Urothelium cell line (cell line): ENCODE results near the gene IPO4.
"Not testable (repeated sequence)": the region's sequence is repeated elsewhere in the genome, so short reads cannot be mapped to it uniquely, and the experiment has no call there.

Experiments used
- DNase-seq: peaks from one replicate; pipeline ENCODE4 v3.0.0; 2011; ENCODE audit warnings: low spot score, mixed read lengths
- FAIRE-seq: peaks from 2 replicates; lab custom pipeline; 2011; peaks lifted over from hg19 to GRCh38; lab: Jason Lieb, UNC

IPO4 gene

GRCh38 chr14:24219080-24219479, 30.5 kb upstream of the IPO4 start:
- FAIRE-seq (no peak), DNase-seq (no peak)

GRCh38 chr14:24216876-24217275, 28.3 kb upstream of the IPO4 start:
- not testable (repeated sequence) for FAIRE-seq, DNase-seq

GRCh38 chr14:24216345-24216699, 27.7 kb upstream of the IPO4 start:
- DNase-seq (no peak), FAIRE-seq (no peak)

GRCh38 chr14:24215495-24216344, 27.1 kb upstream of the IPO4 start, which contains the start of gene MDP1:
Gene MDP1, minus strand, starts transcription at chr14:24216066. Its CDS starts 111 bp downstream, at chr14:24215955.
- peak; percentile 52 for FAIRE-seq
- DNase-seq, result peak; percentile 92

GRCh38 chr14:24213866-24214662, 25.4 kb upstream of the IPO4 start:
- FAIRE-seq (no peak), DNase-seq (no peak)

- FAIRE-seq (peak; percentile 92), DNase-seq (peak; percentile 97)
Measured at GRCh38 chr14:24212924-24213865, 24.6 kb upstream of the IPO4 start, which contains the start of gene CHMP4A. Gene CHMP4A, minus strand, starts transcription at chr14:24213488. Its CDS starts 49 bp downstream, at chr14:24213439.

GRCh38 chr14:24211311-24211710, 22.7 kb upstream of the IPO4 start:
- DNase-seq, result no peak
- FAIRE-seq, result no peak

GRCh38 chr14:24207625-24208024, 19.0 kb upstream of the IPO4 start:
- DNase-seq, result no peak
- FAIRE-seq, result no peak

GRCh38 chr14:24207104-24207551, 18.5 kb upstream of the IPO4 start:
- no peak for FAIRE-seq
- DNase-seq, result no peak

GRCh38 chr14:24206260-24207103, 17.9 kb upstream of the IPO4 start:
- FAIRE-seq (no peak), DNase-seq (no peak)

GRCh38 chr14:24204163-24205146, 15.8 kb upstream of the IPO4 start:
- no peak for FAIRE-seq
- DNase-seq, result no peak

GRCh38 chr14:24203249-24203886, 14.8 kb upstream of the IPO4 start:
- DNase-seq, FAIRE-seq: not testable (repeated sequence)

GRCh38 chr14:24202538-24202937, 13.9 kb upstream of the IPO4 start:
- not testable (repeated sequence) for DNase-seq, FAIRE-seq

- FAIRE-seq (no peak), DNase-seq (no peak)
Measured at GRCh38 chr14:24198814-24199524, 10.4 kb upstream of the IPO4 start.

GRCh38 chr14:24197056-24197450, 8.4 kb upstream of the IPO4 start:
- no peak for DNase-seq
- FAIRE-seq, result no peak

GRCh38 chr14:24196071-24197055, 7.7 kb upstream of the IPO4 start:
- FAIRE-seq (no peak), DNase-seq (no peak)
